Psoas muscle (tissue), 8 donors: Measurements from ENCODE around the gene OGFOD3. TPM values are rescaled to one million over a fixed set of nuclear protein-coding genes. Genes with fewer than 3 reads are reported as not detected.

ENCODE experiments used
- ATAC-seq, 4 donors: fragments of 200-7000 bp; cut with Tn5 transposase; one replicate each; pipeline ENCODE4 v1.9.1; 2020; ENCODE audit warnings: moderate library complexity in 3 of 4, mild to moderate bottlenecking in 2 of 4
- DNase-seq, 2 donors: peaks; one replicate each; pipeline ENCODE4 v3.0.0-alpha.2; 2020
- H3K27ac ChIP-seq: fragments of 200-600 bp; one replicate; pipeline ENCODE4 v1.8.0; 2022
- H3K27me3 ChIP-seq, 3 donors: fragments of 200-600 bp in 1 of 3; one replicate each; pipeline versions ENCODE4 v1.6.1 to v1.8.0; 2013 to 2022; ENCODE audit warnings: low read length in 2 of 3, mild to moderate bottlenecking in 2 of 3, moderate library complexity in 1 of 3; ENCODE audit not compliant: insufficient read depth in 3 of 3
- H3K36me3 ChIP-seq, 2 donors: fragments of 200-600 bp in 1 of 2; one replicate each; pipeline versions ENCODE4 v1.6.1 to v1.8.0; 2013 to 2022; ENCODE audit warnings: low read depth in 1 of 2, mild to moderate bottlenecking in 1 of 2, moderate library complexity in 1 of 2; ENCODE audit not compliant: insufficient read depth in 1 of 2
- H3K4me1 ChIP-seq: fragments of 200-600 bp; one replicate; pipeline ENCODE4 v1.8.0; 2022
- H3K4me3 ChIP-seq: fragments of 200-600 bp; one replicate; pipeline ENCODE4 v1.8.0; 2022; ENCODE audit warnings: mild to moderate bottlenecking
- H3K9me3 ChIP-seq: fragments of 200-600 bp; one replicate; pipeline ENCODE4 v1.8.0; 2022
- CTCF ChIP-seq: fragments of 200-600 bp; IDR thresholded peaks from one replicate; pipeline ENCODE4 v1.8.0; 2022; ENCODE audit warnings: antibody characterized with exemption
- WGBS, 3 donors: extraction: QIAGEN DNeasy Blood & Tissue Kit; methylation state at CpG; one replicate each; pipeline versions ENCODE4 v1.1.6 to v1.1.7; 2013; 5-methylcytosine and 5-hydroxymethylcytosine counted together
- intact Hi-C, 2 donors: fragments of 100-400 bp; cut with DNase I; formaldehyde crosslinking; loops; one replicate each; pipeline versions ENCODE4 v1.11.0 to v1.14.2; 2022
- polyA plus RNA-seq, 3 donors: library from polyadenylated mRNA; stranded (reverse); fragments of 200-250 nt; gene quantifications; one replicate each; pipeline ENCODE4 v1.2.3, GENCODE V29; 2013
- total RNA-seq, 4 donors: library from RNA; stranded (reverse); fragmentation: NEBNext Ultra II Directional in 2 of 4; extraction: Animal tissue kit (Norgen Biotek cat#: 25700) in 2 of 4; gene quantifications; one replicate each; pipeline versions ENCODE4 v1.2.1 to v1.2.4, GENCODE V29; 2021 to 2023
- donor health status: healthy with polysubstance abuse.
- donor health status: DM: no; HTN: no; CAD: no; lungs with moderate emphysema.
- donor health status: Bipolar disorder and iron deficiency.
- donor health status: healthy.
- donor health status: DM: yes; HTN: yes; CAD: no.
- donor health status: DM: no; HTN: no; CAD: no.
- donor health status: DM: no; HTN: no; CAD: no.
- donor health status: DM: yes; HTN: yes; CAD: no.

OGFOD3 gene
- total and polyA plus RNA-seq, 7 donors = 15.5 to 30.4 (median 26.9) TPM

GRCh38 chr17:82406131-82406671, 12.2 kb downstream of the OGFOD3 start:
- no peak for TF ChIP-seq CTCF
- Histone ChIP-seq H3K4me3 (no peak overlapping the region), H3K4me1 (peaks cover 10% of the 10 kb centered on the region), H3K27me3 (no peaks in the 10 kb centered on the region), H3K9me3 (no peaks in the 10 kb centered on the region), H3K36me3 (peaks cover 0 to 55% of the 10 kb centered on the region in 2 donors), H3K27ac (no peak overlapping the region)
- ATAC-seq (no peak), DNase-seq (no peak)
- 94 to 95% (median 95%) methylated on average over 14 of the region's 14 CpGs for WGBS, 3 donors
- intact Hi-C loops = no loop called here

GRCh38 chr17:82405051-82405450, 13.3 kb downstream of the OGFOD3 start:
- no peak for ATAC-seq
- DNase-seq = no peak
- TF ChIP-seq CTCF = no peak
- intact Hi-C loops = loop anchor here in 1 of 2 donors (2.0 kb wide), 1 partner anchor 50 kb away; no protein-coding TSS in a partner anchor
- WGBS, 3 donors = 94 to 96% (median 95%) methylated on average over 14 of the region's 14 CpGs
- Histone ChIP-seq H3K36me3 (peaks cover 0 to 51% of the 10 kb centered on the region in 2 donors), H3K4me1 (peaks cover 16% of the 10 kb centered on the region), H3K4me3 (no peak overlapping the region), H3K27ac (no peak overlapping the region), H3K27me3 (no peaks in the 10 kb centered on the region), H3K9me3 (no peaks in the 10 kb centered on the region)

GRCh38 chr17:82403662-82404660, 14.4 kb downstream of the OGFOD3 start:
- WGBS, 3 donors = 95 to 97% (median 96%) methylated on average over 65 to 67 of the region's 67 CpGs
- peaks cover 0 to 43% of the 10 kb centered on the region in 2 donors for H3K36me3 ChIP-seq
- peaks cover 26% of the 10 kb centered on the region for H3K4me1 ChIP-seq
- intact Hi-C loops = loop anchor here in 1 of 2 donors (2.0 kb wide), 1 partner anchor 49 kb away; no protein-coding TSS in a partner anchor
- ATAC-seq = no peak
- TF ChIP-seq CTCF = no peak
- no peak overlapping the region for H3K4me3 ChIP-seq
- no peak overlapping the region for H3K27ac ChIP-seq
- H3K9me3 ChIP-seq = no peaks in the 10 kb centered on the region
- DNase-seq = no peak
- H3K27me3 ChIP-seq = no peaks in the 10 kb centered on the region

- intact Hi-C loops = no loop called here
- 86 to 95% (median 89%) methylated on average over 7 of the region's 7 CpGs for WGBS, 3 donors
- Histone ChIP-seq H3K27ac (no peak overlapping the region), H3K27me3 (no peaks in the 10 kb centered on the region), H3K4me1 (peaks cover 26% of the 10 kb centered on the region), H3K4me3 (no peak overlapping the region), H3K36me3 (peaks cover 0 to 37% of the 10 kb centered on the region in 2 donors), H3K9me3 (no peaks in the 10 kb centered on the region)
- no peak for TF ChIP-seq CTCF
- DNase-seq (no peak), ATAC-seq (no peak)
Observed at GRCh38 chr17:82402865-82403264, 15.5 kb downstream of the OGFOD3 start.
